Cardiac muscle cell (in vitro differentiated cells and primary cell): ENCODE data around the gene ADAMTS19. TPM values are rescaled to one million over a fixed set of nuclear protein-coding genes. Genes with fewer than 3 reads are reported as not detected.

Experiments
- DNase-seq, 2 donors: peaks; one replicate each; pipeline versions ENCODE4 v3.0.0 to v3.0.0-alpha.2; 2010 to 2017; ENCODE audit warnings: low read depth in 1 of 2, low spot score in 1 of 2
- H3K27ac ChIP-seq: fragments of 200-600 bp; sonication (generic); 2 replicates; pipeline ENCODE4 v1.5.1; 2016
- H3K27me3 ChIP-seq: fragments of 200-600 bp; sonication (generic); 2 replicates; pipeline ENCODE4 v1.6.0; 2016; ENCODE audit warnings: control low read depth
- H3K36me3 ChIP-seq: fragments of 200-600 bp; sonication (generic); 2 replicates; pipeline ENCODE4 v1.5.1; 2016; ENCODE audit warnings: control low read depth
- H3K4me1 ChIP-seq: fragments of 200-600 bp; sonication (generic); 2 replicates; pipeline ENCODE4 v1.8.1; 2017; ENCODE audit warnings: low read depth, mild to moderate bottlenecking, mixed run types
- H3K4me3 ChIP-seq: fragments of 200-600 bp; sonication (generic); 2 replicates; pipeline ENCODE4 v1.5.1; 2016; ENCODE audit warnings: mild to moderate bottlenecking
- H3K9me3 ChIP-seq: fragments of 200-600 bp; sonication (generic); 2 replicates; pipeline ENCODE4 v1.5.1; 2017; ENCODE audit warnings: low read depth, mild to moderate bottlenecking, control low read depth
- polyA plus RNA-seq: library from polyadenylated mRNA; unstranded; fragments of >200 nt; fragmentation: Nextera tagmentation; extraction: Ambion mirVana; gene quantifications from 2 replicates; pipeline ENCODE4 v1.2.1, GENCODE V29; 2016
- total RNA-seq: library from RNA; depleted of rRNA; stranded (reverse); fragments of >200 nt; gene quantifications from 2 replicates; pipeline ENCODE4 v1.2.3, GENCODE V29; 2016
- TF ChIP-seq, protein P1 (sequence below): IDR thresholded peaks from 2 replicates; pipeline ENCODE4 v1.5.1; 2012; ENCODE audit warnings: low read depth, mild to moderate bottlenecking, low read length

The ADAMTS19 gene
- total and polyA plus RNA-seq, 2 experiments from 2014 or later, result 26.6 to 111 TPM

GRCh38 chr5:129724222-129724621 lies 264.1 kb downstream of the ADAMTS19 start:
- DNase-seq, result no peak

GRCh38 chr5:129724647-129725046 lies 264.5 kb downstream of the ADAMTS19 start:
- Histone ChIP-seq H3K4me3 (no peak overlapping the region), H3K27me3 (no peaks in the 10 kb centered on the region), H3K27ac (no peak overlapping the region)

More at GRCh38 chr5:129724222-129724621, 264.1 kb downstream of the ADAMTS19 start:
- H3K27me3 ChIP-seq, result no peaks in the 10 kb centered on the region
- no peaks in the 10 kb centered on the region for H3K36me3 ChIP-seq
- H3K4me1 ChIP-seq, result peaks cover 12% of the 10 kb centered on the region
- TF ChIP-seq, protein P1, sequence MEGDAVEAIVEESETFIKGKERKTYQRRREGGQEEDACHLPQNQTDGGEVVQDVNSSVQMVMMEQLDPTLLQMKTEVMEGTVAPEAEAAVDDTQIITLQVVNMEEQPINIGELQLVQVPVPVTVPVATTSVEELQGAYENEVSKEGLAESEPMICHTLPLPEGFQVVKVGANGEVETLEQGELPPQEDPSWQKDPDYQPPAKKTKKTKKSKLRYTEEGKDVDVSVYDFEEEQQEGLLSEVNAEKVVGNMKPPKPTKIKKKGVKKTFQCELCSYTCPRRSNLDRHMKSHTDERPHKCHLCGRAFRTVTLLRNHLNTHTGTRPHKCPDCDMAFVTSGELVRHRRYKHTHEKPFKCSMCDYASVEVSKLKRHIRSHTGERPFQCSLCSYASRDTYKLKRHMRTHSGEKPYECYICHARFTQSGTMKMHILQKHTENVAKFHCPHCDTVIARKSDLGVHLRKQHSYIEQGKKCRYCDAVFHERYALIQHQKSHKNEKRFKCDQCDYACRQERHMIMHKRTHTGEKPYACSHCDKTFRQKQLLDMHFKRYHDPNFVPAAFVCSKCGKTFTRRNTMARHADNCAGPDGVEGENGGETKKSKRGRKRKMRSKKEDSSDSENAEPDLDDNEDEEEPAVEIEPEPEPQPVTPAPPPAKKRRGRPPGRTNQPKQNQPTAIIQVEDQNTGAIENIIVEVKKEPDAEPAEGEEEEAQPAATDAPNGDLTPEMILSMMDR, result no peak
- no peak overlapping the region for H3K27ac ChIP-seq
- no peak overlapping the region for H3K4me3 ChIP-seq
- H3K9me3 ChIP-seq, result no peaks in the 10 kb centered on the region

DNA sequence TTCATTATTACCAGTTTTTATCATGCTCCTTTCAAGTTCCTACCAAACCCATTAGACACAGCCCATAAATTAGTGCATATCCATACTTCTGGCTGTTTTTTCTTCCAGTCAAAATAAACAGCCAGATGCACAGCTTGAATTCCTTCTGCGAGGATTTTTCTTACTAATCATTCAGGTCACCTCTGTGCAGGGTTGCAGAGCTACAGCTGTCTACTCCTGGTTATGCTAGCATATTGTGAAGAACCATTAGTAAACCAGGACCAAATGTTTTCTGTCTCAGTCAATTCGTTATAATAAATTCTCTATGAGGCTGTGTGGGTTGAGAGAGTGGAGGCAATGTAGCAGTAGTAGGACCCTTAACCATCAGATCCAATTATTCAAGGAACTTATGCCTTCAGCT lies 279.7 kb downstream of the ADAMTS19 start:
- TF ChIP-seq, protein P1, result no peak
- no peak for DNase-seq

More at GRCh38 chr5:129724647-129725046, 264.5 kb downstream of the ADAMTS19 start:
- Histone ChIP-seq H3K36me3 (no peaks in the 10 kb centered on the region), H3K9me3 (no peaks in the 10 kb centered on the region), H3K4me1 (peaks cover 12% of the 10 kb centered on the region)
- TF ChIP-seq, protein P1, result no peak
- no peak for DNase-seq

GRCh38 chr5:129743541-129744187 lies 283.6 kb downstream of the ADAMTS19 start:
- Histone ChIP-seq H3K9me3 (no peaks in the 10 kb centered on the region), H3K4me3 (no peak overlapping the region), H3K27me3 (no peaks in the 10 kb centered on the region), H3K27ac (peak overlapping the region; percentile 40), H3K36me3 (no peaks in the 10 kb centered on the region), H3K4me1 (peaks cover 9% of the 10 kb centered on the region)
- peak in 1 of 2 donors; percentile 7 for DNase-seq
- TF ChIP-seq, protein P1, result no peak

More for the DNA sequence above, 279.7 kb downstream of the ADAMTS19 start:
- H3K36me3 ChIP-seq, result peaks cover 5% of the 10 kb centered on the region
- no peak overlapping the region for H3K27ac ChIP-seq
- peaks cover 9% of the 10 kb centered on the region for H3K4me1 ChIP-seq
- H3K9me3 ChIP-seq, result no peaks in the 10 kb centered on the region
- no peaks in the 10 kb centered on the region for H3K27me3 ChIP-seq
- no peak overlapping the region for H3K4me3 ChIP-seq

DNA sequence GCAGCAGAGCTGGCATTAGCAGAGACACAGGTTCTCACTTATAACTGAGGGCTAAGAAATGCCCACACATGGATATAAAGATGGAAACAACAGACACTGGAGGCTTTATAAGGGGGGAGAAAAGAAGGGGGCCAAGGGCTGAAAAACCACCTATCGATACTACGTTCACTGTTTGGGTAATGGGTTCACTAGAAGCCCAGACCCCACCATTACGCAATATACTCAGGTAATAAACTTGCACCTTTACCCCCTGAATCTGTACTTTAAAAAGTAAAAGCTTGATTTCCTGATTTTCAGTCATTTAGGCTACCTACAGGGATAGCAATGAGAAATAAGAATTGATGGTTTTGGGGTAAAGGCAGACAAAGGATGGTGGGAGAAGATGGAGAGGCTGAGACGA lies 285.9 kb downstream of the ADAMTS19 start:
- Histone ChIP-seq H3K4me3 (no peak overlapping the region), H3K27me3 (no peaks in the 10 kb centered on the region), H3K27ac (no peak overlapping the region), H3K9me3 (no peaks in the 10 kb centered on the region), H3K4me1 (peaks cover 9% of the 10 kb centered on the region), H3K36me3 (no peaks in the 10 kb centered on the region)
- TF ChIP-seq, protein P1, result no peak
- DNase-seq, result no peak
